Measurements from ENCODE around the gene AJUBA.

AJUBA gene

DNA sequence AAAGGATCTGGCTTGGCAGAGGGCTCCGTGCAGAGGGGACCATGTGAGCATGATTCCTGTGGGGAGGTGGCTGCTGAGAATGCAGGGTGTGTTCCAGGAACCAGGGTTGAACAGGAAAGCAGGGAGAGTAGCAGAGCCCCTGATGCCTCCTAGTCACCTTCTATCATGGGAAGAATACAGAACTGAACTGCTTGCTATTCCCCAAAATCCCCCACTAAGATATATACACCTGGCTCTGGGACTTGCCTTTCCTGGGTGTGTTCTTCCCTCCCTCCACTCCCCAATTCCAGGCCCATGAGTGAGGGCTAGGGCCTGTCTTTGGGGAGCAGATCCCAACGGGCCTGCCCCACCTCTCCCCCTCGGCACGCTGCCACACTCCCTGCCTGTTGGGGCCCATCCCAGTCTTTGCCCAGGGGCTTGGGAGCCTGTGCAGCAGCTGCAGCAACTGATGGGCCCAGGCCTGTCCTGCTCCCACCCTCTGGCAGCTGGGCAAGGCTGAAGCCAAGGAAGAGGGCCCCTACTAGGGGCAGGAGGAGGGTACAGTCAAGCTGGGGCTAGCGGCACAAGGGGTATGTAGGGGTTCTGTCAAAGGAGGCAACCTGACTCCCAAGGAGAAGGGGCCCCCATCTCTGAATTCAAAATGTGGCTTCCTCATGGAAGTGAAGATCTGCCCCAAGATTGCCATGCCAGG lies 3.2 kb downstream of the AJUBA start:
- Histone ChIP-seq H3K27ac (ENCODE audit: low read depth, low read length) (peak overlapping the region; percentile 92), H3K36me3 (ENCODE audit: control insufficient read depth, insufficient read depth, low read length) (peaks cover 39% of the 10 kb centered on the region), H3K4me3 (ENCODE audit: low read depth, low read length) (peak overlapping the region; percentile 75), H3K9me3 (ENCODE audit: control insufficient read depth, insufficient read depth, low read length) (no peaks in the 10 kb centered on the region), H3K9ac (ENCODE audit: low read depth, low read length) (no peak overlapping the region), H3K4me1 (ENCODE audit: control insufficient read depth, insufficient read depth, low read length) (peaks cover 44% of the 10 kb centered on the region), H3K27me3 (ENCODE audit: control insufficient read depth, insufficient read depth, low read length) (peaks cover 8% of the 10 kb centered on the region; the same call in 1 of the 2 replicates)

DNA sequence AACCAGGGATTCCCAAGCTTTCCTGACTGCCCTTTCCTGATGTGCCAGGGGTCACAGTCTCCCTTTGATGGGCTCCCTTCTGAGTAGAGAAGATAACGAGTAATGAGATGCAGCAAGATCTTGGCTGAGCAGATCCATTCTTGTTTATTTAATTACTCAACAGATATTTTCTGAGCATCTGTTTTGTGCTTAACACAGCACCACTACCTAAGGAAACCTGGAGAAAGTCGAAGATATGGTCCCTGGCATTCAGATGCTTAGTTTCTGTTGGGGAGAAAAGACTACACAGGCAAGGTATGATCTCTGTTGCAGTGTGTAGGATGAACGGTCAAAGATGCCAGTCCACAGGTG lies 3.9 kb downstream of the AJUBA start:
- Histone ChIP-seq H3K27me3 (ENCODE audit: control insufficient read depth, insufficient read depth, low read length) (peaks cover 8% of the 10 kb centered on the region; the same call in 1 of the 2 replicates), H3K9me3 (ENCODE audit: control insufficient read depth, insufficient read depth, low read length) (no peaks in the 10 kb centered on the region), H3K36me3 (ENCODE audit: control insufficient read depth, insufficient read depth, low read length) (peaks cover 44% of the 10 kb centered on the region), H3K4me1 (ENCODE audit: control insufficient read depth, insufficient read depth, low read length) (peaks cover 44% of the 10 kb centered on the region), H3K4me3 (ENCODE audit: low read depth, low read length) (peak overlapping the region; percentile 75; the same call in 1 of the 2 replicates), H3K9ac (ENCODE audit: low read depth, low read length) (peak overlapping the region; percentile 2; the same call in 1 of the 2 replicates), H3K27ac (ENCODE audit: low read depth, low read length) (peak overlapping the region; percentile 92)

DNA sequence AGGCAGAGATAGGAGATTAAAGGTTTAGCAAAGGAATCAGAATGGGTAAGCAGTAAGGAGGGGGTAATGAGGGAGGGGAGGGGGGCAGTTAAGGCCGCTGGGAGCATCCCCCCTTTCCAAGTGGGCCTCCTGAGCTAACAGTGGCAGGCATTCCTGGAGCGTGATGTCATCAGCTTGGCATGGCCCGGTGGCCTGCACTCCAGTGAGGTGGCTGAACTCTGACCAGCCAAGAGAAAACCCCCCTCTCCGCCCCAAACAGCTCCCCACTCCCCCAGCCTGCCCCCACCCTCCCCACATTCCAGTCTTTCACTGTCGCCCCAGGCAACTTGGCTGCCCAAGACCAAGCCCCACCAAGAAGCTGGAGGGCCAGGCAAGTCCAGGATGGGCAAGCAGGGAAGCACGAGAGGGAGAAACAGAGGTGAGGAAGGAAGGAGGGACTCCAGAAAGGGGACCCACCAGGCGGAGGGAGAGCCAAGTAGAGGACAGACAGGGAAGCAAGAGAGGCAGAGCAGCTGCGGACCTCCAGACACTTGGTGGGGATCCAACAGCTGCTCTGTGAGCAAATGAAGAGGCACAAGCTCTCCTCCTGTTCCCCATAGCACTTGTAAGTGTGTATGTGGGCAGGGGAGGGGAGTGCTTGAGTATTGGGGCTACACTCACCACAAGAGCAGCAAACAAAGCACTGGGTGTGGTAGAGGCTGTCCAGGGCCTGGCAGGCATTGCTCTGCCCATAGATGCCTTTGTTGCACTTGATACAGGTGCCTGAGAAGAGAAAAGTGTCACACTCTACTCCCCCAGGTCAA lies 4.5 kb downstream of the AJUBA start:
- peak overlapping the region; percentile 27; the same call in 1 of the 2 replicates for H3K9ac ChIP-seq (ENCODE audit: low read depth, low read length)
- H3K27ac ChIP-seq (ENCODE audit: low read depth, low read length): peak overlapping the region; percentile 92
- H3K4me1 ChIP-seq (ENCODE audit: control insufficient read depth, insufficient read depth, low read length): peaks cover 40% of the 10 kb centered on the region
- peak overlapping the region; percentile 38; the same call in 1 of the 2 replicates for H3K4me3 ChIP-seq (ENCODE audit: low read depth, low read length)
- peaks cover 50% of the 10 kb centered on the region for H3K36me3 ChIP-seq (ENCODE audit: control insufficient read depth, insufficient read depth, low read length)
- peaks cover 8% of the 10 kb centered on the region; the same call in 1 of the 2 replicates for H3K27me3 ChIP-seq (ENCODE audit: control insufficient read depth, insufficient read depth, low read length)
- H3K9me3 ChIP-seq (ENCODE audit: control insufficient read depth, insufficient read depth, low read length): no peaks in the 10 kb centered on the region

DNA sequence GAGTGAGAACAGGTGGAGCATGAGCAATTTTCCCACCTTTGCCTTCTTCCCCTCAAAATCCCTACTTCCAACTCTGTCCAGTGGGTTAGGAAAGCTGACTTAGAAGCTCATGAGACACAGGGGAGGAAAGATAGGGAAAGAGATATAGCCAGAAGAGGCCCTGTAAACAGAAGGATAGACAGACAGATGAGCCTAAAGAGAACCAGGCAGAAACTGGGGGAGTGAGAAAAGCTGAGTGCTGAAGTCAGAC lies 5.0 kb downstream of the AJUBA start:
- H3K27ac ChIP-seq (ENCODE audit: low read depth, low read length): peak overlapping the region; percentile 92
- H3K9ac ChIP-seq (ENCODE audit: low read depth, low read length): peak overlapping the region; percentile 27
- H3K27me3 ChIP-seq (ENCODE audit: control insufficient read depth, insufficient read depth, low read length): peaks cover 8% of the 10 kb centered on the region; the same call in 1 of the 2 replicates
- H3K36me3 ChIP-seq (ENCODE audit: control insufficient read depth, insufficient read depth, low read length): peaks cover 56% of the 10 kb centered on the region
- peak overlapping the region; percentile 2; the same call in 1 of the 2 replicates for H3K4me3 ChIP-seq (ENCODE audit: low read depth, low read length)
- H3K4me1 ChIP-seq (ENCODE audit: control insufficient read depth, insufficient read depth, low read length): peaks cover 40% of the 10 kb centered on the region
- H3K9me3 ChIP-seq (ENCODE audit: control insufficient read depth, insufficient read depth, low read length): no peaks in the 10 kb centered on the region

DNA sequence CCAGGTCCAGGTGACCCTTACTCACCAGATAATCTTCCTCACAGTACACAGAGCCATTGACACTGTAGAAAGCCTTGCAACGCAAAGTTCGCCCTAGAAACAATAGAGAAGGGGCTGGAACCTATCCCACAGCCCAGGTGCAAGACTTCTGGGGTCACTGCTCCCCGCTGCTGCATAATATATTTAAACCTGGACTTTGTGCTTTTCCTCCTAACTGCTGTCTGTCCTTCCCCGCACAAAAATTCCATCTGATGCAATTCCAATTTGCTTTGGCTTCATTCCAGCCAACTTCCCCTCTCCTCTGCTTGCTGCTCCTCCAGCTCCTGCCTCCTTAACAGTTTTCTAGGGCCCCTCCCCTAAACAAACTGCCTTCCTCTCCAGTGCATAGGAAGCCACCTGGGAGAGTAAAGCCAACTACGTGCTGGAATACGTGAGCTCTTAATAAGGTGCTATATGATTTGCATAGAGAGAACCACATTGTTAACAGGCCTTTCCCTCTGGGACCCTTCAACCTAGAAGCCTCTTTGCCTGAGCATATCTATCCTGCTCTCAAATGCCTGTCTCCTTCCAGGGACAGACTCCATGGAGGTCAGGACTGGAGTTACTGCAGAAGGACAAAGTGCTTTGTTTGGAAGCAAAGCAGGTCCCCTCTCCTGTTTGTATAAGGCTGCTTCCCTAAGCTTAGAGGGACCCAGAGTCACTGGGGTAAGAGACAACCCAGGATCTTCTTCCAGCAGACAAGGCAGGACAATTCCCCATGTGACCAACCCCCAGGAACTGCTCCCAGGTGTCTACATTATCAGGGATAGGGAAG lies 5.5 kb downstream of the AJUBA start:
- Histone ChIP-seq H3K4me1 (ENCODE audit: control insufficient read depth, insufficient read depth, low read length) (peaks cover 40% of the 10 kb centered on the region), H3K36me3 (ENCODE audit: control insufficient read depth, insufficient read depth, low read length) (peaks cover 61% of the 10 kb centered on the region), H3K4me3 (ENCODE audit: low read depth, low read length) (peak overlapping the region; percentile 2; the same call in 1 of the 2 replicates)

DNA sequence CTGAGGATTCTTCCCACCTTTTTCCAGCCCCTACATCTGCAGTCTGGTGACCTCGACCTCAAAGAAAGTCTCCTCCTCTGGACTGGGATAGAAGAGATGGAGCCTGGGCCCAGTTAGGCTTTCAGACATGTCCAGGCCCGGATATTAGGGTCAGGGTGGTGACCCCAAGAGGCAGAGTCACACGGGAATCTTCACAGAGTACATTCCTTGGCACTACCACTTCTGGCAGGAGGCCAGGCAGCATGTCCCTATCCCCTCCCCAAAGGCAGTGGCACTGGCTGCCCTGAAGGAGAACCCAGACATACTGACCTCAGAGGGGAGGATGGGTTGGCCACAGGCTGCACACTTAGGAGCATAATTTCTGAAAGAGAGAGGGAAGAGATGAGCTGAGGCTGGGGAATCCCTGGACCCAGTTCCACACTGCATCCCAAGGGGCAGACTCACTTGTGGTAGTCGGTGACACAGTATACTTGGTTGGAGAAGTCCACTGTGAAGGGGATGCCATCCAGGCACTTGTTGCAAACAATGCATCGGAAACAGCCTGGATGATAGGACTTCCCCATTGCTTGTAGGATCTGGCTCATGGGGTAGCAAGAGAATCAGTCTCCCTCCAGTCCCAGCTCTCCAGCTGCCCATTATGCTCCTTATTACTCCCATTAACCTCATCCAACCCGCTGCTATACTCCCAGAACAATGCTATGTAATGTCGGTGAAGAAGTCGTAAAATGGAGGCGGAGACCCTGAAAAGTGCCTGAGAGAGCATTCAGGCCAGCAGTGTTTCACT lies 7.6 kb downstream of the AJUBA start:
- Histone ChIP-seq H3K9me3 (ENCODE audit: control insufficient read depth, insufficient read depth, low read length) (no peaks in the 10 kb centered on the region), H3K4me1 (ENCODE audit: control insufficient read depth, insufficient read depth, low read length) (peaks cover 34% of the 10 kb centered on the region), H3K27ac (ENCODE audit: low read depth, low read length) (no peak overlapping the region), H3K9ac (ENCODE audit: low read depth, low read length) (no peak overlapping the region), H3K36me3 (ENCODE audit: control insufficient read depth, insufficient read depth, low read length) (peaks cover 70% of the 10 kb centered on the region), H3K27me3 (ENCODE audit: control insufficient read depth, insufficient read depth, low read length) (no peaks in the 10 kb centered on the region), H3K4me3 (ENCODE audit: low read depth, low read length) (no peak overlapping the region)

More for the DNA sequence above, 5.5 kb downstream of the AJUBA start:
- Histone ChIP-seq H3K9ac (ENCODE audit: low read depth, low read length) (peak overlapping the region; percentile 27), H3K27me3 (ENCODE audit: control insufficient read depth, insufficient read depth, low read length) (peaks cover 8% of the 10 kb centered on the region; the same call in 1 of the 2 replicates), H3K9me3 (ENCODE audit: control insufficient read depth, insufficient read depth, low read length) (no peaks in the 10 kb centered on the region), H3K27ac (ENCODE audit: low read depth, low read length) (peak overlapping the region; percentile 92)

DNA sequence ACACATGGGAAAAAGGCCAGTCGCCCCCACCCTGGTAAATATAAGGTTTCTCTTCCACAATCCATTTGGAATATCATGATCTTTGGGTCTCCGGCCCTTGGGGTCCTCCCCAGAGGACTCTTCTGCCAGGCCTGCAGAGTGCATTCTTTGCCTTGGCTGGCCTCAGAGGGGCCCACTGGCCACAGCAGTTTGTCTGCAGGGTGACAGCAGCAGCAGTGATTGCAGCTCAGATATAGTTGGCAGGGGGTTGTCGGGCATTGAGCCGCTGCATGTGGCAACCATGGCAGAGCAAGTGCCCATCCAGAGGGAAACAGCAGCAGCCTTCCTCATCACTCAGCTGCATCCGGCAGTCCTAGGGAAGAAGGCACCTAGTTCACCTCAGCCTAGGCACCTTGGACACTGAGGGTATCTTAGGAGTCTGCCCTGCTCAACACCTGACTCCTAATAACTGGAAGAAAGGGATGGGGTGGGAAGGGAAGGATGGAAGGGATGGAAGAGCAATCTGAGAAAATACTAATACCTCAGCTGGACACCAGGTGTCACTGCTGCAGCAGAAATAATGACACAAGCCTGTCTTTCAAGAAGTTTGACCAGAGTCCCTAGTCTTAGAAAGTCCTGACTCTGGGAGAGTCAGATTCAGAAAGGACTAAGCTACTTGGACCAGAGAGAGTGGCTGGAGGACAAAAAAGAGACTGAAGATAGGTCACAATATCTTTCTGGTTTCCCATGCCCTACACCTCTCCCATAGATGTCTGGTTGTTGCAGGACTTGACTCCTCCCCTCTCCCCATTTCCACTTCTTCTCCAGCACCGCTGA lies 8.9 kb downstream of the AJUBA start:
- Histone ChIP-seq H3K4me1 (ENCODE audit: control insufficient read depth, insufficient read depth, low read length) (peaks cover 21% of the 10 kb centered on the region), H3K4me3 (ENCODE audit: low read depth, low read length) (no peak overlapping the region), H3K9ac (ENCODE audit: low read depth, low read length) (no peak overlapping the region), H3K9me3 (ENCODE audit: control insufficient read depth, insufficient read depth, low read length) (no peaks in the 10 kb centered on the region), H3K27me3 (ENCODE audit: control insufficient read depth, insufficient read depth, low read length) (no peaks in the 10 kb centered on the region), H3K27ac (ENCODE audit: low read depth, low read length) (no peak overlapping the region), H3K36me3 (ENCODE audit: control insufficient read depth, insufficient read depth, low read length) (peaks cover 71% of the 10 kb centered on the region)

DNA sequence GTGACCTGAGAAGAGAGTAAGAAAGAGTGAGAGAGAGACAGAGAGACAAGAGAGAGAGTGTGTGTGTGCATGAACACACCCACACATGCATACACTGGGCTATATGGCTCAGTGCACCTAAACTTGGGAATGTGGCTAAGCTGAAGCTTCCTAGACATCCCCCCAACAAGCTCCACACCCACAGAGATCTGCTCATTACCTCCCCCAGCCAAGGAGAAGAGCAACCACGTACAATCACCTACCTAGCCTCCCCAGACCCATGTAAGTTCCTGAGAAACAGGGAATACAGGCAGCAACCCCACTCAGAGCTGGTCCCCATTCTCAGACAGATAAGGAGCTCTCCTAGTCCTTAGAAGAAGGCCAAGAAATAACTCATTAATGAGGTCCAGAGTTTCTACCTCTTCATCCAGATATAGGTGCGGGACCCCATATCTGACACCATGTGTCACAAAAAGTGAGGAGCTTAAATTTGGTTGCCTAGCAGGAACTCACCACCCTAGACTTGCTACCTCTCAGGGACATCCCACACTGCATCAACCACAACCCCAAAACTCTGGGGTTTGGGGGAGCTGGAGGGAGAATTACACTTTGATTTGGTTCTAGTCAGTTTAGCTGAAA lies 9.9 kb downstream of the AJUBA start:
- Histone ChIP-seq H3K36me3 (ENCODE audit: control insufficient read depth, insufficient read depth, low read length) (peaks cover 66% of the 10 kb centered on the region), H3K4me1 (ENCODE audit: control insufficient read depth, insufficient read depth, low read length) (peaks cover 14% of the 10 kb centered on the region)

DNA sequence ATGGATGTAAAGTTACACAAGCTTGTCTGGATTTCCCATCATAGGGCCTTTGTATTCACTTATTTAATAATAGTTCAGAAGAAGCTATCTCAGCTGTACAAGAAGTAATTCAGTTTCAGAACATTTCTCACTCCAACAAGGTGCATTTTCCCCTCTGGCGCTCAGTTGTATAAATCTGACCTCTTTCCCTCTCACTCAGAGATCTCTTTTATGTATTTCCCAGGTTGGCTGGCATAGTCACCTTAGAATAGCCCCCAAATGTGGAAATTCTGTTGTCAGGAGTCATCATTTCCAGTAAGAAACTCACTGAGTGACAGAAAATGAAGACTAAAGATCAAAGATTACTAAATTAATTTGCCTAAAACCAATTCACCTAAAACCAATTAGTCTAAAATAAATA lies 11.2 kb downstream of the AJUBA start:
- H3K27ac ChIP-seq (ENCODE audit: low read depth, low read length): no peak overlapping the region
- no peaks in the 10 kb centered on the region for H3K27me3 ChIP-seq (ENCODE audit: control insufficient read depth, insufficient read depth, low read length)
- H3K9me3 ChIP-seq (ENCODE audit: control insufficient read depth, insufficient read depth, low read length): no peaks in the 10 kb centered on the region
- no peak overlapping the region for H3K4me3 ChIP-seq (ENCODE audit: low read depth, low read length)
- H3K36me3 ChIP-seq (ENCODE audit: control insufficient read depth, insufficient read depth, low read length): peaks cover 54% of the 10 kb centered on the region
- H3K4me1 ChIP-seq (ENCODE audit: control insufficient read depth, insufficient read depth, low read length): 0 out of 2 replicates have a peak, but pooled peaks cover 1% of the 10 kb centered on the region
- H3K9ac ChIP-seq (ENCODE audit: low read depth, low read length): no peak overlapping the region

More for the DNA sequence above, 9.9 kb downstream of the AJUBA start:
- Histone ChIP-seq H3K4me3 (ENCODE audit: low read depth, low read length) (no peak overlapping the region), H3K9me3 (ENCODE audit: control insufficient read depth, insufficient read depth, low read length) (no peaks in the 10 kb centered on the region), H3K27me3 (ENCODE audit: control insufficient read depth, insufficient read depth, low read length) (no peaks in the 10 kb centered on the region), H3K27ac (ENCODE audit: low read depth, low read length) (no peak overlapping the region), H3K9ac (ENCODE audit: low read depth, low read length) (no peak overlapping the region)
